GM13976 (cell line): ENCODE results near the gene MARK4.

ENCODE experiments used
- DNase-seq: peaks from one replicate; pipeline ENCODE4 v3.0.0; 2012; ENCODE audit warnings: low spot score
- CTCF ChIP-seq: IDR thresholded peaks from 2 replicates; pipeline ENCODE4 v1.5.1; 2012; ENCODE audit warnings: borderline replicate concordance, mild to moderate bottlenecking; ENCODE audit not compliant: insufficient read depth; ENCODE audit errors: extremely low read depth, missing control alignments, control extremely low read depth
- in situ Hi-C: fragments of 300-500 bp; cut with MboI; formaldehyde crosslinking; loops from one replicate; pipeline ENCODE4 v1.12.0; 2022; ENCODE audit warnings: low sequenced_read_pairs, mixed read lengths, inconsistent platforms; ENCODE audit not compliant: unreplicated experiment

The MARK4 gene

GRCh38 chr19:45340232-45340898, 89.3 kb downstream of the MARK4 start, which contains the start of gene KLC3:
Gene KLC3, plus strand, starts transcription at chr19:45340750. Its CDS starts 4,792 bp downstream, at chr19:45345542.
- TF ChIP-seq CTCF, result no peak
- DNase-seq, result peak; percentile 74
- in situ Hi-C loops, result no loop called here

- no peak for DNase-seq
- TF ChIP-seq CTCF, result no peak
- in situ Hi-C loops, result no loop called here
Observed at GRCh38 chr19:45340899-45341453, 89.9 kb downstream of the MARK4 start.

GRCh38 chr19:45342911-45343310, 91.8 kb downstream of the MARK4 start:
- in situ Hi-C loops, result no loop called here

DNA sequence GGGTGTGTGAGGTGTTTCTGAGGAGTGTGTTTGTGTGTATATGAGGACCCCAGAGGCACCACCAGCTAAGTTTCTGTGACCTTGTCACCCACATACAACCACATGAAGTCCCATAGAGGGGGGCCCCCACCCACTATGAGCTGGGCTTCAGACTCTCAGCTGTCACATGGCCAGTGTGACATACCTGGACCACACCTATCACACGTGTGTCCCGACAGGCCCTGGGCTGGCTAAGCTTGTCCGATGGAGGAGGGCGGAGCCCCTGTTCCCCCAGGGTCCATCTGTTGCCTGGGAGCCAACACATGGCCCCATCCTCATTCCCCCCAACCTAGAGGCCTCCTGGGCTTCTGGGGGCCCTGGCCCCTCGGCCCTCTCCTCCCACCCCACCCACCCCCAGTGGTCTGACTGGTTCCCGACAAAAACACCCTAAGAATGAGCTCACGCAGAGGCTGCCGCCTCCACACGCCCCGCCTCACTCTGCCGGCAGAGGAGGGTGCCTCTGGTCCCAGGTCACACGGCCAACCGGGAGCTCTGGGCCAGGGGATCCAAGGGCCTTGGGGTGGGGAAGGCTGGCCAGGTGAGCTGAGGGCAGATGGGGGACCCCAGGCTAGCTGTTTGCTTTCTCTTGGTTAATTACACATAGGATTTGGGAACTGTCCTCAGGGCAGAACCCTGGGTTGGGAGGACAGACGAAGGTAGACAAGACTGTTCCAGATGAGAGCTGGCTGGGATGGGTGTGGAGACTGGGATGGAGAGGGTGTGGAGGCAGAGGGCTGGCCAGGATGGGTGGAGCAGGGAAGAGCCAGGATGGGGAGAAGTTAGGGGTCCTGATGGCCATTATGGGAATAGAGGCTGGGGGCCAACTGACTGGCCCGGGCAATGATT, 93.8 kb downstream of the MARK4 start:
- DNase-seq, result no peak
- no peak for TF ChIP-seq CTCF
- in situ Hi-C loops, result no loop called here

More at GRCh38 chr19:45342911-45343310, 91.8 kb downstream of the MARK4 start:
- DNase-seq, result no peak
- TF ChIP-seq CTCF, result no peak

DNA sequence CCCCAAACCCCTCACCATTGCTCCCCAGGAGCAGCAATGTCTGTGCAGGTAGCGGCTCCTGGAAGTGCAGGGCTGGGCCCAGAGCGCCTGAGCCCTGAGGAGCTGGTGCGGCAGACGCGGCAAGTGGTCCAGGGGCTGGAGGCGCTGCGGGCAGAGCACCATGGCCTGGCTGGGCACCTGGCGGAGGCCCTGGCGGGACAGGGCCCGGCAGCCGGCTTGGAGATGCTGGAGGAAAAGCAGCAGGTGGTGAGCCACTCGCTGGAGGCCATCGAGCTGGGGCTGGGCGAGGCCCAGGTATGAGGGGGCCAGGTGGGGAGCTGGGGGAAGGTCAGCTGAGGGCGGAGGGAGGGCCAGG, 94.4 kb downstream of the MARK4 start:
- in situ Hi-C loops, result no loop called here
- no peak for DNase-seq
- TF ChIP-seq CTCF, result no peak

DNA sequence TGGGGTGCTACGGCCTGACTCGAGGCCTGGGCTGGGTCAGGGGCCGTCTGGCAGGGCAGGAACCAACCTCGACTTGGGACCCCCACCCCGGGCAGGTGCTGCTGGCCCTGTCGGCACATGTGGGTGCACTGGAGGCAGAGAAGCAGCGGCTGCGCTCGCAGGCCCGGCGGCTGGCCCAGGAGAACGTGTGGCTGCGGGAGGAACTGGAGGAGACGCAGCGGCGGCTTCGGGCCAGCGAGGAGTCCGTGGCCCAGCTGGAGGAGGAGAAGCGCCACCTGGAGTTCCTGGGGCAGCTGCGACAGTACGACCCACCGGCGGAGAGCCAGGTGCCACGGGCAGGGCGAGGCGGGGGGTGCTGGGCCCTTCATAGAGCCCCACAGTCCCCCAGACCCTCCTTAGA, 95.4 kb downstream of the MARK4 start:
- in situ Hi-C loops, result no loop called here
- no peak for TF ChIP-seq CTCF
- DNase-seq, result no peak
